ENCODE data around the gene IL15RA.

IL15RA gene

DNA sequence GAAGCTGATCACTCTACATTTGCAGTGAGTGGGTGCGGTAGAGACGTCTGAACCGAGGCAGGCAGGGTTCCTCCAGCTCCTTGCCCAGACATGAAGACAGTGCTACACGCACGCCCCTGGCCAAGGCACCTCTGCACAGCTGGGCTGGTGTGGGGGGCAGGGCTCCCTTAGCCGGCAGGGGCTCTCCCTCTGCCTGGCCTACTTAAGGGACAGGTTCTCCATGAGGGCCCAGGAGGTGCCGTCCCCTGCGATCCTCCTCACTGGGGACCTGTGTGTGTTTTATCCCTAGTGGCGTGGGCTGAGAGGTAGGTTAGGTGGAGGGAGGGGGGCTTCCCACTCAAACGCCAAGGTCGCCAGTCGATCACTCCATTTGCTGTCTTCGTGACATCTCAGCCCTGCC is 35.3 kb downstream of the IL15RA start:
- Mint-ChIP-seq H3K27ac (no peak overlapping the region), H3K4me1 (peaks cover 9% of the 10 kb centered on the region), H3K36me3 (peaks cover 16% of the 10 kb centered on the region), H3K9me3 (no peaks in the 10 kb centered on the region), H3K4me3 (no peak overlapping the region)
- DNase-seq (ENCODE audit: low spot score in 2 of 2) (no peak), ATAC-seq (peak; percentile 21)

DNA sequence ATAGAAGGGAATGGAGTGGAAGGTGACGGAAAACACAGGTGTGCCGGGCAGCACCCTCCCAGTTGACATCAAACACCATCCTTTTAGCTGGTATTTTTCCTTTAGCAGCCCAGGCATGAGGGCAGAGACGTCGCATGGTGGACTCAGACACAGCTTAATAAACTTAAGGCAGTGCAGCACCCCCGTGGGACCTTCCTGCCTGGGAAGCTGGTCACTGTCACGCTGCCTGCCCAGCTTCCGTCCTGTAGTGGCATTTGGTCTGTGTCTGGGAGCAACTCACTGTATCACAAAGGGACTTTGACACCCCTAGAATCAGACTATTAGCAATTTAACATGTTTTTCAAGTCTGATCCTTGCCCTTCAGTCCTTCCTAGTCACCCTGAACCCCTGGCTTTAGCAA is 35.8 kb downstream of the IL15RA start:
- DNase-seq (ENCODE audit: low spot score in 2 of 2) = no peak
- no peak overlapping the region for H3K27ac Mint-ChIP-seq
- no peak overlapping the region for H3K4me3 Mint-ChIP-seq
- H3K36me3 Mint-ChIP-seq = peaks cover 21% of the 10 kb centered on the region
- no peaks in the 10 kb centered on the region for H3K9me3 Mint-ChIP-seq
- ATAC-seq = no peak
- peaks cover 9% of the 10 kb centered on the region for H3K4me1 Mint-ChIP-seq

DNA sequence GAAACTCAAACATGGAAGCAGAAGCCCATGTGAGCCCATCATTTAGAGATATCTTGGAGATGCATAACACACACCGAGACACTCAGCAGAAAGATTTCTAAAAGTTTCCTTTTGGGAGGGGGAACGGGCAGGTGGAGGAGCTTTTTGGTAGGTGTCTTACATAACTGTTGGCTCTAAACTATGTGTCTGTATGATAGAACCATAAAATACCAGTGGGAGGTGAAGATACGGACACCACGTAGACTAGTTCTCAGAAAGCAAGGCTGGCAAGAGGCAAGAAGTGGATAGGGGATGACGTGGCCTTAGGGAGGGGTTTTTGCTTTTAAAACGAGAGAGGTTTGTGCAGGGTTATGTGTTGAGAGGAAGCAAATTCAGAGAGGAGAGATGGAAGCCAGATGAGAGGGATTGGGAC is 36.5 kb downstream of the IL15RA start:
- H3K4me1 Mint-ChIP-seq = peaks cover 6% of the 10 kb centered on the region

DNA sequence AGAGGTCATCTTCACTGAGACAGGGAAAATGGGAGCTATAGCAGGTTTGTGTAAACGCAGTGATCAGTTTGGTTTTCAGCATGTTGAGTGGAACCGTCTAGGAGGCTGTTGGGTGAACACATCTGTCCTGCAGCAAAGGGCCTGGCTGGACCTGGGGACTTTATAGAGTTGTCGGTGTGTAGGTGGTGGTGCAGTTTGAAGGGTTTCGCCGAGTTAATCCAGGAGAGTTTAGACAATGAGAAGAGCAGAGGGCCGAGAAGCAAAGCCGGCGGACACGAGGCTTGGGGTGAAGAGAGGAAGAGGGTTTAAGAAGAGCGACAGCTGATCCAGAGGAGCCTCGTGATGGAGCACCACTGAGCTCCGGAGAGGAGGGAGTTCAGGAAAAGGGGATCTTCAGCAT is 39.1 kb downstream of the IL15RA start:
- Mint-ChIP-seq H3K4me1 (no peaks in the 10 kb centered on the region), H3K4me3 (no peak overlapping the region), H3K36me3 (peaks cover 42% of the 10 kb centered on the region), H3K9me3 (no peaks in the 10 kb centered on the region), H3K27ac (peak overlapping the region; percentile 24)
- DNase-seq (ENCODE audit: low spot score in 2 of 2) = no peak
- ATAC-seq = no peak

More for the DNA sequence above, 36.5 kb downstream of the IL15RA start:
- Mint-ChIP-seq H3K36me3 (peaks cover 28% of the 10 kb centered on the region), H3K9me3 (no peaks in the 10 kb centered on the region), H3K27ac (no peak overlapping the region), H3K4me3 (no peak overlapping the region)
- ATAC-seq (no peak), DNase-seq (ENCODE audit: low spot score in 2 of 2) (no peak)

DNA sequence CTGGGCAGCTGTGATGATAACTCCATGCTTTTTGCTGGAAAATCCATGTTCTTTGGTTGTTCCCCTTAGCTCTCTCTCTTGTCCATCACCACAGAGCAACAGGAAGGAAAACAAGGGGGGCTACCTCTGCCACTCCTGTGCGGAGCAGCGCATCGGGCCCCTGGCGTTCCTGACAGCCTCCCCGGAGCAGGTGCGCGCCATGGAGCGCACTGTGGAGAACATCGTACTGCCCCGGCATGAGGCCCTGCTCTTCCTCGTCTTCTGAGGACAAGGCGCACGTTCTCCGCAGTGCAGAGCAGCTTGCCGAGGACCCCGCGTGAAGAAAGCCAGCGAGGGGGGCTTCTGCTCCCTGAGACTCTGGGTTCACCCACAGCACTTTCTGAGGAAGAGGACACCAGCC is 40.3 kb downstream of the IL15RA start:
- Mint-ChIP-seq H3K4me3 (no peak overlapping the region), H3K9me3 (no peaks in the 10 kb centered on the region), H3K36me3 (peaks cover 50% of the 10 kb centered on the region), H3K27ac (no peak overlapping the region), H3K4me1 (no peaks in the 10 kb centered on the region)
- ATAC-seq (no peak), DNase-seq (ENCODE audit: low spot score in 2 of 2) (no peak)

DNA sequence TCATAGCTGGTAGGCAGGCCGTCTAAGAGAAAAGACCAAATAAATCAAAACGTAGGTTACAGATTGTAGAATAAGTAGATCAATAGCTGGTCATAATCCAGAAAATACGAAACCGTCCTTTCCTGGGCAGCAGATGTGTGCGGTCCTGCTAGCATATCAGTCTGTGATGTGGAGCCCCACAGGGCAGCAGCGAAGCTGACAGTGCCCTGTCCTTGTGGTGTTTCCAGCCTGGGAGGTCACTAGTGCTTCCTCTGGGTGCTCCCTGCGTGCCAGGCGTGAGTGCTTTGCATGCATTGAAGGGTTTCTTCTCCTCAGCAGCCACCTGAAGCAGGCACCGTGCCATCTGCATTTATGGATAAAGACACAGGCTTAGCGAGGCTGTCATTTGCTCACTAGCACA is 41.7 kb downstream of the IL15RA start:
- peaks cover 58% of the 10 kb centered on the region for H3K36me3 Mint-ChIP-seq
- H3K4me1 Mint-ChIP-seq = no peaks in the 10 kb centered on the region
- no peaks in the 10 kb centered on the region for H3K9me3 Mint-ChIP-seq
- H3K4me3 Mint-ChIP-seq = no peak overlapping the region
- ATAC-seq (no peak), DNase-seq (ENCODE audit: low spot score in 2 of 2) (no peak)
- no peak overlapping the region for H3K27ac Mint-ChIP-seq

DNA sequence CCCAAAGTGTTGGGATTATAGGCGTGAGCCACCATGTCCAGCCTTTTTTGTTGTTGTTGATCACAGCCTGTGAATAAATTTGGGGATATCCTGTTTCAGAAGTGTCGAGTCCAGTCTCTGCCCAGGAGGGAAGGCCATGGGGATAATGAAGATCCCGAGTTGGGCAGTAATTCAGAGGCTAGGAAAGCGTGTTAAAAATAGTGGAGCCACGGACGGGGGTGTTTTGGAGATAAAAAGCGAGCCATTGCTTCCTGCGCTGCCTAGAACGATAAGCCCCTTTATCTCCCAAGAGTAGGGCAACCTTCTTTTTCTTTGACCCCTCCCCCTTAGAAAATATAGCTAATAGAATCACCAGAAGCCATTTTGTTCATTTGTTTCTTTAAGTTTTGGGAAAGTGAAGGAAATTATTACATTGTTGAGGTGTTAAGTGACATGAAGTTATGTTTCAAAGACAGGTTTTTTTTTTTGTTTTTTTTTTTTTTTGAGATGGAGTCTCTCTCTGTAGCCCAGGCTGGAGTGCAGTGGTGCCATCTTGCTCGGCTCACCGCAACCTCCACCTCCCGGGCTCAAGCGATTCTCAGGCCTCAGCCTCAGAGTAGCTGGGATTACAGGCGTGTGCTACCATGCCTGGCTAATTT is 43.3 kb downstream of the IL15RA start:
- H3K4me3 Mint-ChIP-seq = no peak overlapping the region
- no peak for DNase-seq (ENCODE audit: low spot score in 2 of 2)
- H3K36me3 Mint-ChIP-seq = peaks cover 74% of the 10 kb centered on the region
- ATAC-seq = no peak
- no peaks in the 10 kb centered on the region for H3K9me3 Mint-ChIP-seq
- no peaks in the 10 kb centered on the region for H3K4me1 Mint-ChIP-seq
- no peak overlapping the region for H3K27ac Mint-ChIP-seq

DNA sequence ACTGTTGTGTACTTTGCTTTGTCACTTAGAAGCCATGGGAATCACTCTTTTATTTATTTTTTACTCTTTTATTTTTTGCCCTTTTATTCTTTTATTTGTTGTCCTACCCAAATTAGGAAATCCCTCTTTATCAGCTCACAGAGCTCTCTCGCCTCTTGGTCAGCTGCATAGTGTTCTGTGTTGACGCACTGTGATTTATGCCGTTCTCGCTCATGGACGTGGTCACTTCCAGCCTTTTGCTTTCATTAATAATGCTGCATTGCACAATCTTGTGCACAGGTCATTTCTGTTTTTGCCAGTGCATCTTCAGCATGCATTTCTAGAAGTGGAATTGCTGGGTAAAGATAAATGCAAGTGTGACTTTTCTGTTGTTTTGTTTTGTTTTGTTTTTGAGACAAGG is 45.0 kb downstream of the IL15RA start:
- Mint-ChIP-seq H3K4me3 (no peak overlapping the region), H3K9me3 (no peaks in the 10 kb centered on the region), H3K4me1 (no peaks in the 10 kb centered on the region), H3K36me3 (peaks cover 78% of the 10 kb centered on the region), H3K27ac (no peak overlapping the region)
- ATAC-seq (no peak), DNase-seq (ENCODE audit: low spot score in 2 of 2) (no peak)

DNA sequence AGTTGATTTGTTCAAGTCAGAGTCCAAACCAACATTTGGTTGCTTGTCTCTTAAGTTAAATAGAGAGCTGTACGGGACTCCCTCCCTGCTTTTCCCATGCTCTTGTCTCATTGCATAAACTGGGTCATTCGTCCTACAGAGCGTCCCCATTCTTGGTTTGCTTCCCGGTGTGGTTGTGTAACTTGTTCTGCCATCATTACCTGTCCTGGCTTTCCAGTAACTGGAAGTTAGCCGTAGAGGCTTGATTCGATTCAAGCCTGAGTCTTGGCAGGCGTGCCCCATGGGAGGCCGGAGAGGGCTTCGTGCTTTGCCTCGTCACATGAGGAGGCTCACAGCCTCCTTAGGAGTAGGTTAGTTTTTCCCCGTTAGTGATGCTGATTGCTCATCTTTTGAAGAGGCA is 47.1 kb downstream of the IL15RA start:
- no peak overlapping the region for H3K4me3 Mint-ChIP-seq
- DNase-seq (ENCODE audit: low spot score in 2 of 2) (no peak), ATAC-seq (no peak)
- H3K36me3 Mint-ChIP-seq = peaks cover 80% of the 10 kb centered on the region
- no peaks in the 10 kb centered on the region for H3K9me3 Mint-ChIP-seq
- no peak overlapping the region for H3K27ac Mint-ChIP-seq
- H3K4me1 Mint-ChIP-seq = no peaks in the 10 kb centered on the region

DNA sequence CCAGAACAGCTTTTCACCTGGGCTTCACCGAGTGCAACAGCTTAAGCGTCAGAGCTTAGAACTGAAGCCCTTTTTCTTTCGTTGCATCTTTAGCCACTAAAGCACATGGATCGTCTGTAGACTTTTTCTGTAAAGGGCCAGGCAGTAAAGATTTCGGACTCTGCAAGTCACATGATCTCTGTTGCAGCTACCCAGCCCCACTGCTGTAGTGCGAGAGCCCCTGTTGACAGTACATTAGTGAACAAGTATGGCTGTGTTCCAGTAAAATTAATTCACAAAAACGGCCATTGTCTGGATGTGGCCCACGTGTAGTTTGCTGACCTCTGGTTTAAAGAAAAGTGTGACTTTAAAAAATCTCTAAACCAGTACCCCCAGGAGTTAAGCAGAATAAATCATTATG is 47.9 kb downstream of the IL15RA start:
- peaks cover 89% of the 10 kb centered on the region for H3K36me3 Mint-ChIP-seq
- no peaks in the 10 kb centered on the region for H3K9me3 Mint-ChIP-seq
- H3K4me3 Mint-ChIP-seq = no peak overlapping the region
- DNase-seq (ENCODE audit: low spot score in 2 of 2) = no peak
- H3K4me1 Mint-ChIP-seq = no peaks in the 10 kb centered on the region
- no peak overlapping the region for H3K27ac Mint-ChIP-seq
- no peak for ATAC-seq

DNA sequence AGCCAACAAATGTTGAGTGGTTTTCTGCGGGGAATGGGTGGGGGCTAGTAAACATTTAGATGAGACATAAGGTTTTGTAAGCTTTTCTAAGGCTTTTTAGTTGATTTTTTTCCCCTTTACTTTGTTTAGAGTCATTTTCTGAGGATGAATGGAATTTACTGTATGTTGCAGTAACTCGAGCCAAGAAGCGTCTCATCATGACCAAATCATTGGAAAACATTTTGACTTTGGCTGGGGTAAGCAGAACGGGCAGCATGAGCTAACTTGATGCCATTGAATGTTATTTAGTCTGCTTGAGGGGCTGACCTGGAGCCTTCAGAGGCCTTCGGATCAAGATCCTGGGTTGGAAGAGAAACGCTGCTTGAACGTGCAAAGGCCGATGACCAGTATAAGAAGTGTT is 50.0 kb downstream of the IL15RA start:
- no peak for DNase-seq (ENCODE audit: low spot score in 2 of 2)
- ATAC-seq = no peak
- H3K27ac Mint-ChIP-seq = no peak overlapping the region
- H3K4me1 Mint-ChIP-seq = no peaks in the 10 kb centered on the region
- no peaks in the 10 kb centered on the region for H3K9me3 Mint-ChIP-seq
- H3K36me3 Mint-ChIP-seq = peaks cover 94% of the 10 kb centered on the region
- no peak overlapping the region for H3K4me3 Mint-ChIP-seq

DNA sequence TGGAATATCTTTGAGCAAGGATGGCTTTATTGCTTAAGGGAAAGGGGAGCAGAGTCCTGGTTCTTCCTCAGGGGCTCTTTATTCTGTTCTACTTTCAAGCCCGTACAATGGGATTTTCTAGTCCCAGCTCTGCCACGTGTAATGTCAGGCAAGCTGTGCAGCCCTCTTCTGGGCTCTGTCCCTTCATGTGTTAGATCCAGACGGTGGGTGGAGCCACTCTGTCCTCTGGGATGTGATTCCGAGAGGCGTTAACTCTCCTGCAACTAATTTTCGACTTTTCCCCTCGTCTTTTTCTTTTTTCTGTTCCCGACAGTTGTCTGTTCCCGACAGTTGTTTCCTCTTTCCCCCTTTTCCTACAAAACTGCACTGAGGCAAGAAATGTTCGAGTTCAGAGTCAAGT is 52.5 kb downstream of the IL15RA start:
- no peak overlapping the region for H3K4me3 Mint-ChIP-seq
- DNase-seq (ENCODE audit: low spot score in 2 of 2) (no peak), ATAC-seq (no peak)
- peaks cover 100% of the 10 kb centered on the region for H3K36me3 Mint-ChIP-seq
- H3K9me3 Mint-ChIP-seq = no peaks in the 10 kb centered on the region
- H3K4me1 Mint-ChIP-seq = no peaks in the 10 kb centered on the region
- H3K27ac Mint-ChIP-seq = no peak overlapping the region

DNA sequence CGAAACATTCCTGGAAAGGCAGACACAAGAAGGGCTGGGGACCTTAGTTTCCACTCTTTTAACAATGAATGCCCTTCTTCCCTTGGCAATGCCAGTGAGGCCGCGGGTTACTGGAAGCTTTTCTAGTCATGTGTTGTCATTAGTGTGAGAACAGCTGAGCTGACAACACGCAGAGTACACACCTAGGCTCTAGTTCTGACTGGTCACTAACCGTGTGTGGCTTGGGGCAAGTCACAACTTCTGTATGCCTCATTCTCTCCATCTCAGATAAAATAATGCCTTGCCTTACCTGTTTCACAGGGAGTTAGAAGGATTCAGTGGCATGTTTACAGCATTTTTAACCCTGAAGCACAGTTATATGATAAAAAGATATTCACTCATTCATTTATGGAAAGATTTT is 55.6 kb downstream of the IL15RA start:
- no peaks in the 10 kb centered on the region for H3K4me1 Mint-ChIP-seq
- ATAC-seq (peak; percentile 42), DNase-seq (ENCODE audit: low spot score in 2 of 2) (no peak)
- no peak overlapping the region for H3K4me3 Mint-ChIP-seq
- H3K27ac Mint-ChIP-seq = no peak overlapping the region
- no peaks in the 10 kb centered on the region for H3K9me3 Mint-ChIP-seq
- peaks cover 94% of the 10 kb centered on the region for H3K36me3 Mint-ChIP-seq

DNA sequence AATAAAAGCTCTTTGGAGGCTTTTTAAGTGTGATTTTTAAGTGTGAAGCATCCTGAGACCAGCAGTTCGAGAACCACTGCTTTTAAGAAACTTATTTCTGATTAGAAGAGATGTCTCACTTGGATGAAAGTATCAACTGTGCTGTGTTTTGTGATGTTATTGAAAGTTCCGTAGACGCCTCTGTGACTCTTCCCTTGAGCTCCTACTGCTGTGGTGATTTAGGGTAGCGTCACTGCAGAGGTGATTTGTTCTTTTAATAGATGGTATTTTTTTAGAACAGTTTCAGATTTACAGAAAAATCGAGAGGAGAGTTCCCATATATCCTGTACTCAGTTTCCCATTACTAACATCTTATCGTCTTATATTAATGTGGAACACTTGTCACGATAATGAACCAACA is 57.8 kb downstream of the IL15RA start:
- ATAC-seq (no peak), DNase-seq (ENCODE audit: low spot score in 2 of 2) (no peak)
- Mint-ChIP-seq H3K36me3 (peaks cover 91% of the 10 kb centered on the region), H3K4me3 (no peak overlapping the region), H3K4me1 (no peaks in the 10 kb centered on the region), H3K27ac (no peak overlapping the region), H3K9me3 (no peaks in the 10 kb centered on the region)

DNA sequence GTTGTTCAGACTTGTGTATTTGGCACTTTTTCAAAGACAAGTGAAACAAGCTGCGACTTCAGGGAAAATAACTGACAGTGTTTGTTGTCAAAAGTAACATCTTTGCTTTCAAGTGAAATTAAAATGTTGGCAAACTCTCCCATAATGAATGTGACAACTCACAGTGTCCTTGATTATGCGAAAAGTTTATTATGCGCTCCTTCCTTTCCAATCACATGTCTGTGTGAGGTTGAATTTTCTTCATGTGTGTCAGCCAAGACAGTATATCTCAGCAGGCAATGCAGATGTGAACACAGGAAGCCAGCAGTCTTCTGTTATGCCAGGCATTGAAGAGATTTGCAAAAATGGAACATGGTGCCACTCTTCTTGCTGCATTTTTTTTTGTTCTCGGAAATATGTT is 58.6 kb downstream of the IL15RA start:
- Mint-ChIP-seq H3K4me1 (no peaks in the 10 kb centered on the region), H3K9me3 (no peaks in the 10 kb centered on the region), H3K27ac (no peak overlapping the region), H3K4me3 (no peak overlapping the region), H3K36me3 (peaks cover 91% of the 10 kb centered on the region)
- DNase-seq (ENCODE audit: low spot score in 2 of 2) (no peak), ATAC-seq (no peak)

DNA sequence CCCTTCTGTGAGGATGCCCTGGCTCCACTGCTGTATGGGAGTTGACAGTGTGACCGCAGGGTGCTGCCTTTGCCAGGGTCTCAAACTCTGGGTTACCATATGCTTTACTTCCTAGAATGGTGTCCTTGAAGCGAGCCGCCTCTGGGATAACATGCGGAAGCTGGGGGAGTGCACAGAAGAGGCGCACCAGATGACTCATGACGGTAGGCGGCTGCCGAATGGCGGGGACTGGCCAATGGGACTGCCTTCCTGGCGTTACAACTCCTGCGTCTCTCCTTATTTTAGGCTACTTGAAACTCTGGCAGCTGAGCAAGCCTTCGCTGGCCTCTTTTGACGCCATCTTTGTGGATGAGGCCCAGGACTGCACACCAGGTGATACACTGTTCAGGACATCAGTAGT is 60.0 kb downstream of the IL15RA start:
- no peak for DNase-seq (ENCODE audit: low spot score in 2 of 2)
- H3K4me1 Mint-ChIP-seq = no peaks in the 10 kb centered on the region
- no peaks in the 10 kb centered on the region for H3K9me3 Mint-ChIP-seq
- ATAC-seq = no peak
- H3K27ac Mint-ChIP-seq = peak overlapping the region; percentile 46
- no peak overlapping the region for H3K4me3 Mint-ChIP-seq
- peaks cover 89% of the 10 kb centered on the region for H3K36me3 Mint-ChIP-seq

DNA sequence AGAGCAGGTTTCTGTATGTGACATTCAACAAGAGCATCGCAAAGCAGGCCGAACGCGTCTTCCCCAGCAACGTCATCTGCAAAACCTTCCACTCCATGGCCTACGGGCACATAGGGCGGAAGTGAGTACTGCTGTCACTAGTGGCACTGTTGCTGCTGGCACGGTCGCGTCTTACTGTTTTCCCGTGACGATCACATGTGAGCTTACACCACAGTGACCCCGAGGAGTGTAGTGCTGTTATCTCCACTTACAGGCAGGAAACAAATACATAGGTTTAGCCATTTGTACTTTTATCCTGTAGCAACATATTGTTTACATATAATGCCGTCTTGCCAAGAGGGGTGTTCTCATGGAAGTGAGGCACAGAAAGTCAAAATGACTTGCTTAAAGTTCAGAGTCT is 61.9 kb downstream of the IL15RA start:
- no peak for ATAC-seq
- peaks cover 88% of the 10 kb centered on the region for H3K36me3 Mint-ChIP-seq
- no peaks in the 10 kb centered on the region for H3K9me3 Mint-ChIP-seq
- H3K27ac Mint-ChIP-seq = peak overlapping the region; percentile 20
- peaks cover 6% of the 10 kb centered on the region for H3K4me1 Mint-ChIP-seq
- H3K4me3 Mint-ChIP-seq = no peak overlapping the region
- DNase-seq (ENCODE audit: low spot score in 2 of 2) = no peak
